Measurements from ENCODE around the gene COL4A2.
"Not testable (repeated sequence)": the region's sequence is repeated elsewhere in the genome, so short reads cannot be mapped to it uniquely, and the experiment has no call there.

The COL4A2 gene

GRCh38 chr13:110496281-110496680, 189.2 kb downstream of the COL4A2 start:
- no peak for DNase-seq (ENCODE audit: low read depth)

GRCh38 chr13:110497003-110497402, 189.9 kb downstream of the COL4A2 start:
- no peak for DNase-seq (ENCODE audit: low read depth)

DNA sequence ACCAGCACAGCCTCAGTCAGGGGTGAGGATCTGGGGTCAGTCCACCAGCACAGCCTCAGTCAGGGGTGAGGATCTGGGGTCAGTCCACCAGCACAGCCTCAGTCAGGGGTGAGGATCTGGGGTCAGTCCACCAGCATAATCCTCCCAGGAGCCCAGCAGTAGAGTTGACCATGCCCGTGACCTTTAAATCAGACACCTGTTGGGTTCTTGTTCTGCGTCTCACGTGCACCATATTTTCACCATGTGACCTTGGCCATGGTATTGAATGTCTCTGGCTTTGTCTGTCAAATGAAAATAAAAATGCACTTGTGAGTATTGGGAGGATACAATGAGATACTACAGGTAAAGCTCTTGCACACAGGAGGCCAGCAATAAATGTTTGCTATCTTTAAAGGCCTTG, 190.8 kb downstream of the COL4A2 start:
- DNase-seq (ENCODE audit: low read depth): not testable (repeated sequence)

DNA sequence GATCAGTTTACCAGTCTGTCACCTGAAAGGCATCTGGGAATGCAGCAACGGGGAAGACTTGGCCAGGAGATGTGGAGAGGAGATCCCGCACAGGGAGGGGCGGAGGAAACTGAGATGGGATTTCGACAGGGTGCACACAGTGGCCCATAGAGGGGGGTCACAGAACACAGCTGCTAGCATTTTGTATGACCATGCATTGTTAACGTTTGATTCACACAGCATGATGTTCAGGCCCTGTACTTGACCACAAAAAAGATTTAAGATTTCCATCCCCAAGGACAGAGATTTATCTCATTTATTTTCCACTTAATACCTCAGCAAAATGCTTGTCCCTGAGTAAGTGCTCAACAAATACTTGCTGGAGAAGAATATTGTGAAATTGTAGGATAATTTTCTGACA, 191.2 kb downstream of the COL4A2 start:
- DNase-seq (ENCODE audit: low read depth): no peak

GRCh38 chr13:110498765-110499164, 191.7 kb downstream of the COL4A2 start:
- DNase-seq (ENCODE audit: low read depth): no peak

DNA sequence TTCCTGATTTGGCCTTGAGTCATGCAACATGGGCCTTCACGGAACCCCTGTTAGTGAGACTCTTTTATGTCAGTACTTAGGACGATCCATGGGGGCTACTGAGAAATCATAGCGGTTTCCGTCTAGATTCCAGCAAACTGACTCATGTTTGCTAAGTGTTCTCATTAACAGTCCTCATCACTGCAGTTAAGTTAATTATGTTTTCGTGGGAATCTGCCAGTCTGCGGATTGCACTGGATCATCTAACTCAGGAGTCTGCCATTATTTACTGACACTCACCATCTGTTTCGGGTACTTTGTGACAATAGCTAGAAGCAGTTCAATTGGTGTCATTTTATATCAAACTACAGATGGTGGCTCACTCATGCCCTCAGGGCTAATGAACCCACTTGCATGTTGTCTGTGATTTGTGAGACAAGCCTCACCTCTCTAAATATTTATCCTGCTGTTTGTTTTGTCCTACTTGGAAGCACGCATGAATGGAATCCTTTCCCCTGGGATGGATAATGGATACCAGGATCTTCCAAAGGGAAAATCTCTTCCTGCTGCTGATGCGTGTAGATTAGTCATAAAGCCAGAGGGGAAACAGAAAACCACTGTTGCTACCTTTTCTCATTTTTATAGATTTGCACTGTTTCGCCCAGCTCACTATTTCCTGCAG, 192.7 kb downstream of the COL4A2 start:
- DNase-seq (ENCODE audit: low read depth): peak; percentile 60

DNA sequence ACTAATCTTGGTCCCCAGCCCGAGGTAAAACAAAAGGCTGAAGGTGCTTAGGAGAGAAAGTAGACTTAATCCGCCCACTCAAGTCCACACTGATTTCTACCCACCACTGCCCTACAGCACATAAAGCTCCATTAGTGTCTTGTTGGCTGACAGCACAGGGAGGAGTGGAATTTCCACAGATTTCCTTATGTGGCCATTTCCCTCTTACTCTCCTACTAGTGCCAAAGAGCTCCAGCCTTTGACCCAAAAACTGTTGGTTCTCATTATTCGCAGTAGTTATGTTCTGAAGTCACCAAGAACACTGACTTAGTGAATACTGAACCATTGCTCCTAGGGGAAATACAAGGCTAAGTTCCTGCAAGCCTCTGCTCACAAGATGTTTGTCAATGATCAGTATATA, 193.3 kb downstream of the COL4A2 start:
- DNase-seq (ENCODE audit: low read depth): no peak

GRCh38 chr13:110501188-110501587, 194.1 kb downstream of the COL4A2 start:
- DNase-seq (ENCODE audit: low read depth): no peak

GRCh38 chr13:110503037-110503901, 196.2 kb downstream of the COL4A2 start:
- no peak for DNase-seq (ENCODE audit: low read depth)

GRCh38 chr13:110503979-110504499, 197.0 kb downstream of the COL4A2 start:
- no peak for DNase-seq (ENCODE audit: low read depth)

DNA sequence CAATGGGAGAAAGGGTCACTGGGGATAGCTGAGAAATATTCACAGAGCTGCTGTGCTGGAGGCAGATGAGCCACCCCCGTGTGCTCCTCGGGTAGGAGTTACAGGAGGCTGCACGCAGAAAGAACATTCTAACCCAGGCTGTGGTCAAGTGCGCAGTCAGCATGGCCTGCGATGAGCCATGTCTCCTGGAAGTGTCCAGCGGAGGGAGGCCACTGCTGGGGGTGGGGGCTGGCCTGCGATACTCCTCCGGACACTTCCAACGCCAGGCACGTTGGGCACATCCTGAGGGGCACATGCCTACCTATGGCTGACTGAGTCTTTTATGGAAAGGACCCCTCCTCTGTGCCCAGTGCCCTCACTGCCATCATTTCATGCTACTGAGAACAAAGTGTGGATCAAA, 198.5 kb downstream of the COL4A2 start:
- no peak for DNase-seq (ENCODE audit: low read depth)

DNA sequence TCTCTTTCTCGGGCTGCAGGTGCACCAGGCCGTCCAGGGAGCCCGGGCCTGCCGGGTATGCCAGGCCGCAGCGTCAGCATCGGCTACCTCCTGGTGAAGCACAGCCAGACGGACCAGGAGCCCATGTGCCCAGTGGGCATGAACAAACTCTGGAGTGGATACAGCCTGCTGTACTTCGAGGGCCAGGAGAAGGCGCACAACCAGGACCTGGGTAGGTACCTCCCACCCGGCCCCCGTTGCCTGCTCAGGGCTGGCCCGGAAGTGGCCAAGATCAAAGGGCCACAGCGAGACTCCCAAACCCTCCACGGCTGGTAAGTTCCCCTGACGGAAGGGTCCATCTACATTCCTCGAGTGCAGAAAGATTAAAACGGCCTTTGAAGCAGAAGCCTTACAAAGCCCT, 199.3 kb downstream of the COL4A2 start:
- no peak for DNase-seq (ENCODE audit: low read depth)

GRCh38 chr13:110506859-110507566, 199.9 kb downstream of the COL4A2 start:
- no peak for DNase-seq (ENCODE audit: low read depth)

- no peak for DNase-seq (ENCODE audit: low read depth)
Measured at GRCh38 chr13:110507678-110508381, 200.7 kb downstream of the COL4A2 start.

DNA sequence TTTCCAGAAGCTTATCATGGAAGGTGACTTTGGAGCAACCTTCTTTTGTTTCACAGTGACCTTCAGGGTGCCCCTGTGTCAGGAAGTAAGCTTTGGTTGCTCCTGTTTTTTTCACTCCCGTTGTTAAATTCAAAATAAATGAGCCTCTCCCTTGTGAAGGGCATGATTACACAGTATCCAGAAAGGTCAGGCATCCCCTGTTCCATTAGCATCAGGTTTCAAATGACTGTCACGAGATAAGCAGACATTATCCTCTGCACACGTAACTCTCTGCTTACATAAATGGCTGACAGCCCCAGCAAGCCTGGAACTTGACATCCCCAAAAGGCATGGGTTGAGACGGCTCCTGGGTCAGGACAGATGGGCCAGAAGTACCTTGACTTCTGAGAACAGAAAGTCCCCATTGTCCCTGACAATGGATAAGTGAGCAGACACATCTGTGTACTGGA, 202.4 kb downstream of the COL4A2 start:
- no peak for DNase-seq (ENCODE audit: low read depth)

DNA sequence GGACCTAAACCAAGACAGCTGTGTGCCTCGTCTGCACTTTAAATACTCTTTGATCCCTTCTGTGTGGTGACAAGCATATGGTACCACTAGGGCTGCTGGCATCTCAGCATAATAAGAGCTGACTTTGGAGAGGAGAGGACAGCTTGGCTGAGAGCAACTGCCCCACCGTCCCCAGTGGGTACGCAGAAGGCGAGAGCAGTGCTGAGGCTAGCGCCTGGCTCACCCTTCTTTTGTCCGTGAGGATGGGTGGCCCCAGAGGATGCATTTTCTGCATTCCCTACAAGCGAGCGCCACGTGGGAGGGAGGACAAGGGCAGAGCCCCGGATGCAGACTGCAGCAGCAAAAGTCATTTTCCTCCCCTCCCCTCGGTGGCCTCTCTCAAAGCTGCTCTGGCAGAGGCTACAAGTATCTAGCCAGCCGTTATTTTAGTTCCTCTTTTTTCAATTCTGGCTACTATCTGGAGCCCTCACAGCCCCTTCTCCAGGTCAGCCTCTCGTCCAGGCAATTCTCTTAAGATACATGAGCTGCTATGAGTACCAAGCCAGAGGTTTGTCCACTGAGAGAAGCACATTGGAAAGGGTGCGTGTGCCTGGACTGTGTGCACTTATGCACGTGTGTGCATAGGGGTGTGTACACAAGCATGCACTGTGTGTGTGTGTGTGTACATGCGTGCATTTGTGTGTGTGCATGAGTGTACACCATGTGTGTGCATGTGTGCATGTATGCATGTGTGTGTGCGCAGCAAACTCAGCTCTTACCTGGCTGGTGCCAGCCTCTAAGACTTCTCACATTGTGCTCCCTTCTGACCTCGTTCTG, 203.1 kb downstream of the COL4A2 start:
- no peak for DNase-seq (ENCODE audit: low read depth)

- DNase-seq (ENCODE audit: low read depth): no peak
Measured at GRCh38 chr13:110511509-110512181, 204.6 kb downstream of the COL4A2 start.

DNA sequence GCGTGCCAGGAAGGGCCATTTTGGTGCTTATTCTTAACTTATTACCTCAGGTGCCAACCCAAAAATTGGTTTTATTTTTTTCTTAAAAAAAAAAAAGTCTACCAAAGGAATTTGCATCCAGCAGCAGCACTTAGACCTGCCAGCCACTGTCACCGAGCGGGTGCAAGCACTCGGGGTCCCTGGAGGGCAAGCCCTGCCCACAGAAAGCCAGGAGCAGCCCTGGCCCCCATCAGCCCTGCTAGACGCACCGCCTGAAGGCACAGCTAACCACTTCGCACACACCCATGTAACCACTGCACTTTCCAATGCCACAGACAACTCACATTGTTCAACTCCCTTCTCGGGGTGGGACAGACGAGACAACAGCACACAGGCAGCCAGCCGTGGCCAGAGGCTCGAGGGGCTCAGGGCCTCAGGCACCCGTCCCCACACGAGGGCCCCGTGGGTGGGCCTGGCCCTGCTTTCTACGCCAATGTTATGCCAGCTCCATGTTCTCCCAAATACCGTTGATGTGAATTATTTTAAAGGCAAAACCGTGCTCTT, 205.2 kb downstream of the COL4A2 start:
- DNase-seq (ENCODE audit: low read depth): no peak

GRCh38 chr13:110516500-110516899, 209.4 kb downstream of the COL4A2 start:
- no peak for DNase-seq (ENCODE audit: low read depth)
